Measurements from ENCODE around the gene SNX11. TPM values are rescaled to one million over a fixed set of nuclear protein-coding genes. Genes with fewer than 3 reads are reported as not detected.

Gene SNX11
- total RNA-seq, 1 donor from 2014 or later, result 16.8 TPM

DNA sequence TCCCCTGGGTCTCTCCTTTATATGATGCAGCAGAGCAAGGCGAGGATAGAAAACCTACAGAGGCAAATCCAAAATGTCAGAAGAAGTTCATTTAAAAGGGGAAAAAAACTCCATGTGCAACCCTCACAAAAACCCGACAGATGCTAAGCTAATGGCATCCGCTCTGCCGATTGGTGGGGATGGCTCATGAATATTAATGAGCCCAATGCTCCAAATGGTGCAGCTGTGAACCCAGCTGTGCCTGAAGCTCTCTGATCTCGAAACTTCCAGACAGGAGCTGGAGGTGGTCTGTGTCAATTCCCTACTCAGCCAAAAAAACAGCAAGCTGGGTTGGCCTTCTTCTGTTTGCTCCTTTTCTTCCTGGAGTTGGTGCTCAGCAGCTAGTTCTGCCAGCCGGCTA is 15.5 kb downstream of the SNX11 start:
- Mint-ChIP-seq H3K4me3 (ENCODE audit: low read depth) (no peak overlapping the region), H3K36me3 (ENCODE audit: insufficient read depth) (peaks cover 19% of the 10 kb centered on the region), H3K4me1 (ENCODE audit: low read depth) (no peaks in the 10 kb centered on the region), H3K27me3 (no peaks in the 10 kb centered on the region), H3K9me3 (ENCODE audit: low read depth) (no peaks in the 10 kb centered on the region), H3K27ac (no peak overlapping the region)
- DNase-seq (ENCODE audit: low spot score, unreplicated experiment), result no peak
- TF ChIP-seq, protein P1, sequence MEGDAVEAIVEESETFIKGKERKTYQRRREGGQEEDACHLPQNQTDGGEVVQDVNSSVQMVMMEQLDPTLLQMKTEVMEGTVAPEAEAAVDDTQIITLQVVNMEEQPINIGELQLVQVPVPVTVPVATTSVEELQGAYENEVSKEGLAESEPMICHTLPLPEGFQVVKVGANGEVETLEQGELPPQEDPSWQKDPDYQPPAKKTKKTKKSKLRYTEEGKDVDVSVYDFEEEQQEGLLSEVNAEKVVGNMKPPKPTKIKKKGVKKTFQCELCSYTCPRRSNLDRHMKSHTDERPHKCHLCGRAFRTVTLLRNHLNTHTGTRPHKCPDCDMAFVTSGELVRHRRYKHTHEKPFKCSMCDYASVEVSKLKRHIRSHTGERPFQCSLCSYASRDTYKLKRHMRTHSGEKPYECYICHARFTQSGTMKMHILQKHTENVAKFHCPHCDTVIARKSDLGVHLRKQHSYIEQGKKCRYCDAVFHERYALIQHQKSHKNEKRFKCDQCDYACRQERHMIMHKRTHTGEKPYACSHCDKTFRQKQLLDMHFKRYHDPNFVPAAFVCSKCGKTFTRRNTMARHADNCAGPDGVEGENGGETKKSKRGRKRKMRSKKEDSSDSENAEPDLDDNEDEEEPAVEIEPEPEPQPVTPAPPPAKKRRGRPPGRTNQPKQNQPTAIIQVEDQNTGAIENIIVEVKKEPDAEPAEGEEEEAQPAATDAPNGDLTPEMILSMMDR (IDR thresholded peaks at IDR 0.05; ENCODE audit: unreplicated experiment), result no peak

DNA sequence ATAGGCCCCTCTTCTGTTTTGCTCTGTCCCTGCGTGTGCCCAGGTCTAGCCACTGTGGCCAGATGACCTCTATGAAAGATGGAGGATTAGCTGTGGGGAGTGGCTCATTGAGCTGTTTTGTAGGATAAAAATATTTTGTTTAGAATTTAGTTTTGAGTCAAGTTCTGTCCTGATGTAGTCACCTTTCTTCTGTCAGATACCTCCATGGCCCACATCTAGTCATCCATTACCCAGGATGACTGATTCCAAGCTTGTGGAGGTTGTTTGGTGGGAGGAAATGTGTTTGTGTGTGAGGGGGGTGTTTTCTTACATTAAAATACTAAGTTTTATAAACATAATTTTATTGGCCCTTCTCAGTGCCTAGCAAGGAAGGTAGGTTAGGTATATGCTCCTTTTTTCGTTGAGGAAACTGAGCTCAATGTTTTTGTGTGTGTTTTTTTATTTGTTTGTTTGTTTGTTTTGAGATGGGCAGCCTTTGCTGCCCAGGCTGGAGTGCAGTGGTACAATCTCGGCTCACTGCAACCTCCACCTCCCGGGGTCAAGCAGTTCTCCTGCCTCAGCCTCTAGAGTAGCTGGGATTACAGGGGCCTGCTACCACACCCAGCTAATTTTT is 16.3 kb downstream of the SNX11 start:
- peaks cover 17% of the 10 kb centered on the region for H3K36me3 Mint-ChIP-seq (ENCODE audit: insufficient read depth)
- TF ChIP-seq, protein P1 (IDR thresholded peaks at IDR 0.05; ENCODE audit: unreplicated experiment), result no peak
- no peaks in the 10 kb centered on the region for H3K4me1 Mint-ChIP-seq (ENCODE audit: low read depth)
- no peak for DNase-seq (ENCODE audit: low spot score, unreplicated experiment)
- H3K27me3 Mint-ChIP-seq, result no peaks in the 10 kb centered on the region
- no peak overlapping the region for H3K27ac Mint-ChIP-seq
- H3K4me3 Mint-ChIP-seq (ENCODE audit: low read depth), result no peak overlapping the region
- H3K9me3 Mint-ChIP-seq (ENCODE audit: low read depth), result no peaks in the 10 kb centered on the region

DNA sequence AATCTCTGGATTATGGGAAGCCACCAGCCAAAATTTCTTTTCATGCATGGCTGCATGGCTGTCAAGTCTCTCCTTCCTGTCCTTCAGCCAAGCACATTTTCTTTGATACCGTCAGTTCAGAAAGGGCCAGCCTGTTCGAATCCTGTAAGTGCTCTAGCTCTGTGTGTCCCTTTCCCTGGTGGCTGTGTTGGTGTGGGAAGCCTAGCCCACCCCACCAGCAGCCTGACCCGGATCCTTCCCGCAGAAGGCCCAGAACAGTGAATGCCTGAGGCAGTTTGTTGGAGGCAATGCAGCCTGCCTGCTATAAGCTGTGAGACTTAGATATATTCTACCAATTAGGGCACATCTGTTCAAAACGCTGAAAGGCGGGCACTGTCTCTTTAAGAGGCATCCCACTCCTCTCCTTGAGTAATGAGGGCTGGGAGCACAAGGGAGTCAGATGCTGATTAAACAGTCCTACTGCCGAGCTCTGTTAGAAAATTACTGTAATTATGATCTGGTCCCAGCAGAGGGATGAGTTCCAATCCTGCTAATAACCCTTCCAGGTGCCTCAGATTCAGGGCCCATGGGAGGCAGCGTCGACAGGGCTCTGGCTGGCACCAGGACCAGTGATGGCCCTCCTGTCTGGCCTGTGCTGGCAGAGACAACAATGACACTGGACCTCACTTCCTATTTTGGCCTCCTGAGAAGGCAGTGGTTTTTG is 18.4 kb downstream of the SNX11 start:
- Mint-ChIP-seq H3K9me3 (ENCODE audit: low read depth) (no peaks in the 10 kb centered on the region), H3K4me1 (ENCODE audit: low read depth) (no peaks in the 10 kb centered on the region), H3K27ac (no peak overlapping the region), H3K4me3 (ENCODE audit: low read depth) (no peak overlapping the region), H3K36me3 (ENCODE audit: insufficient read depth) (peaks cover 12% of the 10 kb centered on the region), H3K27me3 (peaks cover 1% of the 10 kb centered on the region)
- no peak for DNase-seq (ENCODE audit: low spot score, unreplicated experiment)
- TF ChIP-seq, protein P1 (IDR thresholded peaks at IDR 0.05; ENCODE audit: unreplicated experiment), result no peak

DNA sequence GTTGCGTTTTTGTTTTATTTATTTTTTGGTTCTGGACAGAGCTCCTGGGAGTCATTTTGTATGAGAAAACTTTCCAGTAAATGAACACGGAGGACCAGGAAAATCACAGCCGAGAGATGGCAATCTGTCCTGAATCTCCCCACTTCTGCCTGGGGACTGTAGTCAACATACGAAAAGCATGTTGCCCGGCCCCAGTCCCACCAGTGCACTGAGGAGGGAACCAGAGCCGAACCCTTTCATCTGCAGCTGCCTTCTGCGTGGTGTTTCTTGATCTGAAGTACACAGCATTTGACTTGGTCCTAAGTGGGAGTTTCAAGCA is 18.9 kb downstream of the SNX11 start:
- H3K36me3 Mint-ChIP-seq (ENCODE audit: insufficient read depth), result peaks cover 9% of the 10 kb centered on the region
- H3K4me1 Mint-ChIP-seq (ENCODE audit: low read depth), result no peaks in the 10 kb centered on the region
- DNase-seq (ENCODE audit: low spot score, unreplicated experiment), result no peak
- no peaks in the 10 kb centered on the region for H3K9me3 Mint-ChIP-seq (ENCODE audit: low read depth)
- TF ChIP-seq, protein P1 (IDR thresholded peaks at IDR 0.05; ENCODE audit: unreplicated experiment), result no peak
- peaks cover 4% of the 10 kb centered on the region for H3K27me3 Mint-ChIP-seq
- no peak overlapping the region for H3K27ac Mint-ChIP-seq
- H3K4me3 Mint-ChIP-seq (ENCODE audit: low read depth), result no peak overlapping the region

DNA sequence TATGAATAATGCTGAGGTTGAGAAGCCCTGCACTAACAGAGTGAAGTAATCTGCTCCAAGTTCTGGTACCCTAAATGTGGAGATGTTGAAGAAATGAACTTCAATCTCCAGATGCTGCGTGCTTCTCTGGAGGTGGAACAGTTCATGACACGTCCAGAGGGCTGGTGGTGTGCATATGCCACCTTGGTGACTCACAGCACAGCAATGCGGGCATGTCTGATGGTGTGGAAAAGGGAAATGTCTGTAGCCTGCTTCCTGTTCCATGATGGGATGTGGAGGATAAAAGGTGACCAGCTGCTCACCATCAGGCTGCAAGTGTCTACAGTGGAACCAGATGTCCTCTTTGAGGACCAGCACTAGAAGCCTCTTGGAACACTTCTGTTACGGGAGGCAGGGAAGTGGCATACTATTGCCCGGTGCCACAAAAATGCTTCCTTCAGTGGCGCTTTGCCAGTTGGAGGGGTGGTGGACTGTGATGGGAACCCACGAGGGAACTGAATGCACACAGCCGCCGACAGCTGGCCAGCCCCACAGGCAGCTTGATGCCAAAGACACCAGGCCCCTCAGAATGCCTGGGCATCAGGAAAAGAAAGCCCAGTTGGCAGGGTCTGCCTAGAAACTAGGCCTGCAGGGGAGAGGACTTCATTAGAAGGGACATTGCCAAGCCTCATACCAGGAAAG is 19.9 kb downstream of the SNX11 start:
- Mint-ChIP-seq H3K9me3 (ENCODE audit: low read depth) (no peaks in the 10 kb centered on the region), H3K4me3 (ENCODE audit: low read depth) (no peak overlapping the region), H3K36me3 (ENCODE audit: insufficient read depth) (peaks cover 7% of the 10 kb centered on the region), H3K4me1 (ENCODE audit: low read depth) (no peaks in the 10 kb centered on the region), H3K27me3 (peaks cover 4% of the 10 kb centered on the region), H3K27ac (no peak overlapping the region)
- TF ChIP-seq, protein P1 (IDR thresholded peaks at IDR 0.05; ENCODE audit: unreplicated experiment), result no peak
- DNase-seq (ENCODE audit: low spot score, unreplicated experiment), result no peak

All from progenitor cell of endocrine pancreas (in vitro differentiated cells).